Suprapubic skin (tissue), 3 donors: ENCODE results near the gene PFKFB4.

Experiments
- CTCF ChIP-seq, 2 donors: fragments of 200-600 bp in 1 of 2; fragments of 450-650 bp in 1 of 2; sonication (generic) in 1 of 2; IDR thresholded peaks; one replicate each; pipeline ENCODE4 v1.5.1; 2016 to 2019; ENCODE audit warnings: antibody characterized with exemption in 2 of 2, mild to moderate bottlenecking in 1 of 2, moderate library complexity in 1 of 2
- POLR2AphosphoS5 ChIP-seq, 3 donors: sonication (generic); formaldehyde crosslinking; IDR thresholded peaks; one replicate each; pipeline ENCODE4 v1.6.1; 2017; ENCODE audit warnings: antibody characterized with exemption in 3 of 3

- TF ChIP-seq CTCF (IDR thresholded peaks at IDR 0.05) = no peak
- TF ChIP-seq POLR2AphosphoS5 (IDR thresholded peaks at IDR 0.05) = no peak
These were observed 15.9 kb upstream of the PFKFB4 start for GRCh38 chr3:48572517-48572916.
